ENCODE measurements around the gene ZBTB9.

ZBTB9 gene

GRCh38 chr6:33466075-33466735, 11.8 kb downstream of the ZBTB9 start:
- Histone ChIP-seq H3K36me3 (ENCODE audit: insufficient read depth, low read length) (no peaks in the 10 kb centered on the region; the same call in 1 of the 2 replicates), H3K9me3 (ENCODE audit: low read length) (no peaks in the 10 kb centered on the region), H3K4me1 (ENCODE audit: insufficient read depth, low read length, severe bottlenecking) (no peaks in the 10 kb centered on the region), H3F3A (ENCODE audit: insufficient read depth, low read length) (no peaks in the 10 kb centered on the region), H3K4me3 (ENCODE audit: low read depth, low read length, poor library complexity, severe bottlenecking) (no peak overlapping the region), H3K9ac (ENCODE audit: low read length) (no peak overlapping the region), H3K9me2 (ENCODE audit: low read depth, low read length) (no peaks in the 10 kb centered on the region), H3K27ac (ENCODE audit: low read depth, low read length, poor library complexity, severe bottlenecking) (no peak overlapping the region), H3K4me2 (ENCODE audit: low read length) (no peak overlapping the region), H3K79me2 (ENCODE audit: insufficient read depth, low read length) (no peaks in the 10 kb centered on the region), H3K27me3 (ENCODE audit: insufficient read depth, low read length) (no peaks in the 10 kb centered on the region; the same call in 1 of the 2 replicates), H4K20me1 (ENCODE audit: insufficient read depth, low read length) (no peaks in the 10 kb centered on the region), H2AFZ (ENCODE audit: low read length) (no peak overlapping the region)
- no peak for TF ChIP-seq EZH2 (IDR thresholded peaks at IDR 0.05; ENCODE audit: borderline replicate concordance, low read length)
- TF ChIP-seq, protein P1, sequence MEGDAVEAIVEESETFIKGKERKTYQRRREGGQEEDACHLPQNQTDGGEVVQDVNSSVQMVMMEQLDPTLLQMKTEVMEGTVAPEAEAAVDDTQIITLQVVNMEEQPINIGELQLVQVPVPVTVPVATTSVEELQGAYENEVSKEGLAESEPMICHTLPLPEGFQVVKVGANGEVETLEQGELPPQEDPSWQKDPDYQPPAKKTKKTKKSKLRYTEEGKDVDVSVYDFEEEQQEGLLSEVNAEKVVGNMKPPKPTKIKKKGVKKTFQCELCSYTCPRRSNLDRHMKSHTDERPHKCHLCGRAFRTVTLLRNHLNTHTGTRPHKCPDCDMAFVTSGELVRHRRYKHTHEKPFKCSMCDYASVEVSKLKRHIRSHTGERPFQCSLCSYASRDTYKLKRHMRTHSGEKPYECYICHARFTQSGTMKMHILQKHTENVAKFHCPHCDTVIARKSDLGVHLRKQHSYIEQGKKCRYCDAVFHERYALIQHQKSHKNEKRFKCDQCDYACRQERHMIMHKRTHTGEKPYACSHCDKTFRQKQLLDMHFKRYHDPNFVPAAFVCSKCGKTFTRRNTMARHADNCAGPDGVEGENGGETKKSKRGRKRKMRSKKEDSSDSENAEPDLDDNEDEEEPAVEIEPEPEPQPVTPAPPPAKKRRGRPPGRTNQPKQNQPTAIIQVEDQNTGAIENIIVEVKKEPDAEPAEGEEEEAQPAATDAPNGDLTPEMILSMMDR (IDR thresholded peaks at IDR 0.05; ENCODE audit: low read length) = no peak

DNA sequence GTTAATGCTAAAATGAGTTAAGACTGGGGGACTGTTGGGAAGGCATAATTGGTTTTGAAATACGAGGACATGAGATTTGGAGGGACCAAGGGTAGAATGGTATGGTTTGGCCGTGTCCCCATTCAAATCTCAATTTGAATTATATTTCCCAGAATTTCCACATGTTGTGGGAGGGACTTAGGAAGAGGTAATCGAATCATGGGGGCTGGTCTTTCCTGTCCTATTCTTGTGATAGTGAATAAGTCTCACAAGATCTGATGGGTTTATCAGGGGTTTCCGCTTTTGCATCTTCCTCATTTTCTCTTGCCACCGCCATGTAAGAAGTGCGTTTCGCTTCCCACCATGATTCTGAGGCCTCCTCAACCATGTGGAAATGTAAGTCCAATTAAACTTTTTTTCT, 12.7 kb downstream of the ZBTB9 start:
- H3K9ac ChIP-seq (ENCODE audit: low read length) = no peak overlapping the region
- H3K36me3 ChIP-seq (ENCODE audit: insufficient read depth, low read length) = no peaks in the 10 kb centered on the region; the same call in 1 of the 2 replicates
- no peak overlapping the region for H2AFZ ChIP-seq (ENCODE audit: low read length)
- TF ChIP-seq, protein P1 (IDR thresholded peaks at IDR 0.05; ENCODE audit: low read length) = no peak
- no peak for TF ChIP-seq EZH2 (IDR thresholded peaks at IDR 0.05; ENCODE audit: borderline replicate concordance, low read length)
- no peaks in the 10 kb centered on the region for H3K79me2 ChIP-seq (ENCODE audit: insufficient read depth, low read length)
- no peak overlapping the region for H3K27ac ChIP-seq (ENCODE audit: low read depth, low read length, poor library complexity, severe bottlenecking)
- H3K27me3 ChIP-seq (ENCODE audit: insufficient read depth, low read length) = no peaks in the 10 kb centered on the region; the same call in 1 of the 2 replicates
- no peaks in the 10 kb centered on the region for H3F3A ChIP-seq (ENCODE audit: insufficient read depth, low read length)
- no peaks in the 10 kb centered on the region for H3K9me3 ChIP-seq (ENCODE audit: low read length)
- H3K4me2 ChIP-seq (ENCODE audit: low read length) = no peak overlapping the region
- H3K9me2 ChIP-seq (ENCODE audit: low read depth, low read length) = no peaks in the 10 kb centered on the region
- no peak overlapping the region for H3K4me3 ChIP-seq (ENCODE audit: low read depth, low read length, poor library complexity, severe bottlenecking)
- no peaks in the 10 kb centered on the region for H3K4me1 ChIP-seq (ENCODE audit: insufficient read depth, low read length, severe bottlenecking)
- H4K20me1 ChIP-seq (ENCODE audit: insufficient read depth, low read length) = no peaks in the 10 kb centered on the region

DNA sequence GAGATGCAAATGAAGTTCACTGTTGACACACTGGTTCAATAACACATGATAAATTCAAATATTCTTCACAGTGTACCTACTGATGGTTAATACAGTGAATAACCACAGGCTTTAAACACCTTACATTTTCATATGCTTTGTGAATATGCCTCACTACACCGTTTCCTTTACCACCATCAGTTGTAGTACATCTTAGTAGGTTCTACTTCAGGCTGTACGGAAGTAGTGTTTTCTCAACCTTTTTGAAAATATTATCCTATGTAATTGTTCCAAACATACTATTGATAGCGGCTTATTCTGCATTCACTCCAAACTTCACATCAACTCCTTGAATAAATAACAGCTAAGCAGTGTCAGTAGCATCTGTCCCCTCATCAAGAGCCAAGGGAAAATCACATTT, 15.3 kb downstream of the ZBTB9 start:
- Histone ChIP-seq H3F3A (ENCODE audit: insufficient read depth, low read length) (no peaks in the 10 kb centered on the region), H2AFZ (ENCODE audit: low read length) (no peak overlapping the region), H3K36me3 (ENCODE audit: insufficient read depth, low read length) (no peaks in the 10 kb centered on the region; the same call in 1 of the 2 replicates), H3K9me2 (ENCODE audit: low read depth, low read length) (no peaks in the 10 kb centered on the region), H3K9ac (ENCODE audit: low read length) (no peak overlapping the region), H3K79me2 (ENCODE audit: insufficient read depth, low read length) (no peaks in the 10 kb centered on the region), H3K27me3 (ENCODE audit: insufficient read depth, low read length) (no peaks in the 10 kb centered on the region), H3K9me3 (ENCODE audit: low read length) (no peaks in the 10 kb centered on the region), H4K20me1 (ENCODE audit: insufficient read depth, low read length) (no peaks in the 10 kb centered on the region), H3K27ac (ENCODE audit: low read depth, low read length, poor library complexity, severe bottlenecking) (no peak overlapping the region), H3K4me1 (ENCODE audit: insufficient read depth, low read length, severe bottlenecking) (no peaks in the 10 kb centered on the region), H3K4me2 (ENCODE audit: low read length) (no peak overlapping the region), H3K4me3 (ENCODE audit: low read depth, low read length, poor library complexity, severe bottlenecking) (no peak overlapping the region)
- TF ChIP-seq, protein P1 (IDR thresholded peaks at IDR 0.05; ENCODE audit: low read length) = no peak
- TF ChIP-seq EZH2 (IDR thresholded peaks at IDR 0.05; ENCODE audit: borderline replicate concordance, low read length) = no peak

Data from OCI-LY1 (cell line).